T-helper 22 cell (primary cell): ENCODE data around the gene CDKAL1.
"Not testable (repeated sequence)": the region's sequence is repeated elsewhere in the genome, so short reads cannot be mapped to it uniquely, and the experiment has no call there.

ENCODE experiments used
- DNase-seq: peaks from one replicate; pipeline ENCODE4 v3.0.0-alpha.2; 2020; ENCODE audit warnings: low read depth

CDKAL1 gene

DNA sequence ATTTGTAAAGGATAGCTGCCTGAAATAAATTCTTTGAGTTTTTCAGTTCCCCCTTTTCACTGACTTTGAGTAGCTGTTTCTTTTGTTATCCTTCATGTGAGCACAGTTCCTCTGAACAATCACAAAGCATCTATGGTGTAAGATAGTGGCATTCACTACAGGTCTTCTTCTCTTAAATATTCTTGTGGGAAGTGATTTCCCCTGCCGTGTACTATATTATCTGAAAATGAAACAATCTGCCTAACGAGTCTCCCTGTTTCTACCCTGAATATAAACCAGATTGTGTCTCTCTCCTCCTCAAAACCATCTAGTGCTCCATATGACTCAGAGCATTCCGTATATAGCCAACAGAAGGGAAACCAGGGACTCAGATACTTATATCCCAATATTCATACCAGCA is 679.2 kb downstream of the CDKAL1 start:
- no peak for DNase-seq

DNA sequence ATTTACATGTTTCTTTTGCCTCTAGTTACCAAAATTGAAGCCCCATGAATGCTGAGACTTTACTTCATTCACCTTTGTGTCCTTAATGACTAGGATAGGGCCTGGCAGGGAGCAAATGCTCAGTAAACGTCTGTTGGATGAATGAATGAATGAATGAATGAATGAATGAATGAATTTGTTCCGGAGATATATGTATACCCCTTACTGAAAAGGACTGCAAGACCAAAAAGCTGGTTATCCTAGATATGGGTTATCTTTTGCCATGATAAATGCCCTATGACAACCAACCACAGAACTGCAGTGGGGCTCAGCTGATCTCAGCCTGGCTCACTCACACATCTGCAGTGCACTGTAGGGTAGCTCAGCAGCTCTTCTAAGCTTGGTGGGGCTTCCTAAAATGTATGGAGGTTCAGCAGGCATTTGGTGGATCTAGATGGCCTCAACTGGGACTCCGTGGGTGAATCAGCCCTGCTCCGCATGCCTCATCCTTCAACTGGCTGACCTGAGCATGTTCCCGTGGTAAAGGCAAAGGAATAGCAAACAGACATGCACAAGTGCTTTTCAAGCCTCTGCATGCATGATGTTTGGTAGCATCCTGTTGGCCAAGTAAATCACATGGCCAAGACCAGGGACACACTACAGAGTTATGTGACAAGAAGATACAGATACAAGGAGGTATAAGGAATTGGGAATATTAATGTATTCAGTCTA is 680.6 kb downstream of the CDKAL1 start:
- DNase-seq: no peak

DNA sequence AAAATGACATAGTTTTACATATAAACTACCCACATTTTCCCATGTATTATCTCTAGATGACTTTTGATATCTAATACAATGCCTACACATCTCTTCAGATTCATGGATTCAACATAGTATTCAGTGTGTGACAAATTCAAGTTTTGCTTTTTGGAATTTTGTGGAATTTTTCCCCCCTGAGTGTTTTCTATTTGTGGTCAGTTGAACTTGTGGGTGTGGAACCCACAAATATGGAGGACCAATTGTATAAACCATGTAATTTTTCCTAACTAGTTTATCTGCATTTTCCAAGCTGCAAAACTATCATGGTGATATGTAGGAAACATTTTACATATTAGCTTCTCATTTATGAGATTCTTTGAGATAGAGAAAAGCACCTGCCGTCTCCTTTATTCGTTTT is 685.0 kb downstream of the CDKAL1 start:
- DNase-seq: no peak

DNA sequence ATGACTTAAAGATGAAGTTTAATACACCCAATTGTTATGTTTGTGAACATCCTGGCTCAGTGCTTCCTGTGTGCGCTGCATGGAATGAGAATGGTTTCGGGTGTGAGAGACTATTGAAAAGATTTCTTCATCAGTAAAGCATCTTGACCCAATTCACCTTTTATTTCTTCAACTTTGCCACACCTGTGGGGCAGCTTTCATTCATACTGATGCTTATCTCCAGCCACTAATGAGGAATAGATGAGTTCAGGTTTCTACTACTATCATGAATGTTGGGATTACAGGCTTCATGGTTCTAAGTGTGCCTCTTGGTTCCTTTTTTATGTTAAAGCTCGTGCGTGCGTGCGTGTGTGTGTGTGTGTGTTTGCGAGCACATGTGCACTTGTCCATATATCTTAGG is 685.6 kb downstream of the CDKAL1 start:
- no peak for DNase-seq

DNA sequence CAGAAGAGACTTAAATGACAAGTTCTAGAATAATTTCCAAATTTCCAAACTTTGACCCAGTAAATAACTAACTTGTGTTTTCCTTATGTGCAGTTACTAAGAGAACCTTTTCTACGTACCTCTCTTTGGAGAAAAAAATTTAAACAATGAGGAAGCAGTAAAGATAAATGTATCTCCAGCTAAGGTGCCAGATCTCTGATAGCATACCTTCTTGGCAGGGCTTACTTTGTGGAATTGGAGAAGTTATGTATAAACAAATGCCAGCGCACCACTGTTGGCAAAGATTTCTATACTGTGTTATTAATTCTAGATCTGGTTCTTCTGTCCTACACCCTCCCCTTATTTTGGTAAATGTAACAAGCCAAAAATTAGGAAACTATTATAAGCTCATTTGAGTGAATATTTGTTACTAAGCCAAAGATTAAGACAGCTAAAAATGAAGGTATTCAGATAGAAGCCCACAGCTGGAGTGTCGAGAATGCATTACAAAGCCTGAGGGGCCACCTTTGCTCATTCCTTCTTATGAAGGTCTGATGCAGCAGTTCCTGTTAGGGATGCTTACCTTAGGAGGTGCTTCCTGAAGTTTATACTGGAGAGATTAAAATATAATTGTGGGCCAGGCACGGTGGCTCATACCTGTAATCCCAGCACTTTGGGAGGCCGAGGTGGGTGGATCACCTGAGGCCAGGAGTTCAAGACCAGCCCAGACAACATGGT is 686.2 kb downstream of the CDKAL1 start:
- no peak for DNase-seq

DNA sequence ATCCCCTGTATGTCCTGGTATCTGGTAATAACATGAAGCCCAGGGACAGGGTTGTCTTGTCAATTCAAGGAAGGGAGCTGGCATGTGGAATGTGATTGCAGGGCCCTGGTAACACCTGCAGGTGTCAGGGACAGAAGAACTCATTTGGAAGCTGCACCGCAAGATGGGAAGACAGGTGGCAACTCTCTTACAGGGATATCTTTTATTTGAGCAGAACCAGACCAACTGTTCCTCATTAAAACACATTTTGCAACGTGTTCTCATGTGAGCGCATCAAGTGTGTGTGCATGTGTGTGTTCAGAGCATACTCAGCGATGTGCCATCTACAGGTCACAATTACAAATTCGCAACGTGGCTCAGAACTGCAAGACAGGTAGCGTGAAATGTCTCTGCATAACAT is 688.4 kb downstream of the CDKAL1 start:
- no peak for DNase-seq

DNA sequence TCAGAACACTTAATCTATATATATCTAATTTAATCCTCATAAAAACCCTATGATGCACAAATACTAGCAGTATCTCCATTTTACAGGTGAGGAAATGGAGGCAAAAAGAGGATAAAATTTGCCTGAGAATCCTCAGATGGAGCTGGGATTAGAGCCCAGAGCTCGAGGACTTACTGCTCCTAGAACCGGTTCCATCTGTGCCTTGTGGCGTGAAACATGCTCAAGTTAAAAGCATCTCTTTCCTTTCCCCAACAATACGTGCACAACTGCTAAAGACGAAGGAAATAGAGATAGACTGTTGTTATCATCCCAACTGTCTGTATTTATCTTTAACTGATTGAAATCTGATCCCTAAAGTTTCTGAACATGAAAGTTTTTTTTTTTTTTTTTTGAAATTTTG is 691.7 kb downstream of the CDKAL1 start:
- no peak for DNase-seq

DNA sequence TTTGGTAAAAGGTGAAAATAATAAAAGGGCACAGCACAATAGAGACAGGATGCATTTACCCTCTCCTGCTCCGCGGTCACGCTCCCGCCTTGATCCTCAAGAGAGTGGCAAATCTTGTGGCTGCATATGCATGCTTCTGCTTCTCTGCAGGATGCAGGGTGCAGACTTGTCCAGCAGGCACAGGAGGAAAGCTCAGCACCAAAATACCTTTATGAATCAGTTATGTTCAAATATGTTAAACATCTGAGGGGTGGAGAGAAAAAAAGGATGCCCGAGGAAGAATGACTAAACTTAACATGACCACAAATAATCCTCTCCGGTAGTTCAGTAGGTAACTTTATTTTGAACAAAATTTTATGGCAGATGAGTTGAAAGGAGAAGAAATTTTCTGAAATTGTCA is 693.2 kb downstream of the CDKAL1 start:
- no peak for DNase-seq

DNA sequence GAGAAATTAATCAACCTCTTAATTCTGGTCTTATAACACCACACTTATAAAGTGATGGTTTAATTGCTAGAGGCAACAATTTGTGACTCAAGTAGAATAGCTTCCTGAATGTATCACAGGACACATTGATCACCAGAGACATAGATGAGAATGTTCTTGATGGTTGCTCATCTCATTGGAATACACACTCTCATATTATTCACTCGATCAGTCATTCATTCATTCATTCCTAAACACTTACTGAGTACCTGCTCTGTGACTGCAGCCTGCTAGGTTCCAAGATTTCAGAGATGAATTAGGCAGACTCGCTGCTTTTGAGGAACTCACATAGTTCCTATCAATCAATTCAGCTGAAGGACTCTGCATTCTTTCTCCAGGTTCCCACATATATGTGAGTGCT is 694.2 kb downstream of the CDKAL1 start:
- DNase-seq: no peak

DNA sequence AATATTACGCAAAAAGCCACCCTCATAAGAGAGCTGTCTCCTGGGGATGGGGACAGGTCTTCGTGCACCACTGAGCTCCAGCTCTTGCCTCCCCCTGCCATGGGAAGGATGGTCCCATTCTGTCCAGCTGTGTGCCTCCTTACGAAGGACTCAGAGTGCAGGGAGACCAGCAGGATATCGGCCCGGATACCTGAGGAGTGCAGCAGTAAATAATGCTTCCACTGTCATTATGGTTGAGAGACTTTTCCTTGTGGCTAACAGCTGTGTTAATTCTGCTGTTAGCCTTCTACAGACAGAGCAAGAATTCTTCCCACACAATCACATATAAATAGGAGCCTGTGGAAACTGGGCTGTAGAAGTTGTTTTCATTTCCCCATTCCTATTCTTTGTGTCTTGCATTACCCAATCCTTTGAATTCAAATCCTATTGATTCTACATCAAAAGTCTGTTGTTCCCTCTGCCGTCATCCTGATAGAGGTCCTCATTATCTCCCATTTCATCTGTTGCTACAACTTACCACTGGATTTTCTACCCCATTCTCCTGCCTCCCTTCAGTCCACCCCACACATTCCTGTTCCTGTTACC is 694.7 kb downstream of the CDKAL1 start:
- DNase-seq: no peak

DNA sequence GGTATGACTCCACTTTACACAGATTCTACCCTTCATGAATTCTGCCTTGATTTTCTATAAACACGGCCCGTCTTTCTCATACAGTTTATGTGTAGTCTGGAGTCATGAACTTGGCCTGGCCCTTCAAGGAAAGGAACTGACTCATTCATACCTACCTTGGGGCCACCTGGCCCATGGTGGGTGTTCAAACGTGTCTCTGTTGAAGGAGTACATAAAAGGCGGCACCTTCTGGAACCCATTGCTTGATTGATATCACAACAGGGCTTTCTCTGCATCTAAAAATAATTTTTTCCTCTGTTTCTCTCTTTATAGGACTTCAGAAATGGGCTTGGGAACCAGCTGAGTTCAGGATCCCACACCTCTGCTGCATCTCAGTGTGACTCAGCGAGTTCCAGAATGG is 696.3 kb downstream of the CDKAL1 start:
- DNase-seq: no peak

DNA sequence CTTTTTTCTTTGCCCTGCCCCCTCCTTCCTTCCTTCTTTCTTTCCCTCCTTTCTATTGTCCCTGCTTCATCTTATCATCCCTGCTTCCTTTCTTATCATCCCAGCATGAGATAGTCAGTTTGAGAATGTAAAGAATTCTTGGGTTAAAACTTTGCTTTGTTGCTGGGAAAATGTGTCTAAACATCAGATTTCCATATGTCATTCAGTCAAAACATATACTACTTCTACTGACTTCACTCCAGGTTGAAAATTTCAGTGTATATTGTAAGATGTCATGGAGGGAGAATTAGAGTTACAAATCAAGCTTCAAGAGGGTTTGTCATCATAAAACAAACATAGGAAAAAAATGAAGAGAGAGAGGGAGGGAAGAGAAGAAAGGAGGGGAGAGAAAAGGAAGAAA is 700.9 kb downstream of the CDKAL1 start:
- DNase-seq: no peak

DNA sequence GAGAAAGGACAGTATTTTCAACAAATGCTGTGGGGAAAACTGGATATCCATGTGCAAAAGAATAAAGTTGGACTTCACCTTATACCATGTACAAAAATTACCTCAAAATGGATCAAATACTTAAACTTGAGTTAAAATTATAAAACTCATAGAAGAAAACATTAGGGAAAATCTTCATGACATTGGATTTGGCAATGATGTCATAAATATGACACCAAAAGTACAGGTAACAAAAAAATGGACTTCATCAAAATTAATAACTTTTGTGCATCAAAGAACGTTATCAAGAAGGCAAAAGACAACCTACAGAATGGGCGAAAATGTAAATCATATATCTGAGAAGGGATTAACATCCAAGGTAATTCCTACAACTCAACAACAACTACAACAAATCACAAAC is 704.0 kb downstream of the CDKAL1 start:
- DNase-seq: no peak

DNA sequence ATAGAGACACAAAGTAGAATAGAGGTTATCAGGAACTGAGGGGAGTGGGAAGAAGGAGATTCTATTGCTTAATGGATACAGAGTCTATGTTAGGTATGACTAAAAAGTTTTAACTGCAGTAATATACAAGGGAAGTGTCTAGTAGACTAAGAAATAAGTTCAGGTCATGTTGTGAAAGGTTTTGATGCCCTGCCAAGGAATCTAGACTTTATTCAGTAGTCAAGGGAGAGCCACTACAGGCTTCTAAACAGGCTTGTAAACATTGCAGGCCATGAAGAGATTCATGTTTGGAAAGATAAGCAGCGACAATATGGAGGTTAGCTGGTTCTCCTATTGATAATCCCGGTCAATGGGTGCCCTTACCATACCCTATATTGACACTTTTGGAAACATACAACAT is 706.5 kb downstream of the CDKAL1 start:
- no peak for DNase-seq

DNA sequence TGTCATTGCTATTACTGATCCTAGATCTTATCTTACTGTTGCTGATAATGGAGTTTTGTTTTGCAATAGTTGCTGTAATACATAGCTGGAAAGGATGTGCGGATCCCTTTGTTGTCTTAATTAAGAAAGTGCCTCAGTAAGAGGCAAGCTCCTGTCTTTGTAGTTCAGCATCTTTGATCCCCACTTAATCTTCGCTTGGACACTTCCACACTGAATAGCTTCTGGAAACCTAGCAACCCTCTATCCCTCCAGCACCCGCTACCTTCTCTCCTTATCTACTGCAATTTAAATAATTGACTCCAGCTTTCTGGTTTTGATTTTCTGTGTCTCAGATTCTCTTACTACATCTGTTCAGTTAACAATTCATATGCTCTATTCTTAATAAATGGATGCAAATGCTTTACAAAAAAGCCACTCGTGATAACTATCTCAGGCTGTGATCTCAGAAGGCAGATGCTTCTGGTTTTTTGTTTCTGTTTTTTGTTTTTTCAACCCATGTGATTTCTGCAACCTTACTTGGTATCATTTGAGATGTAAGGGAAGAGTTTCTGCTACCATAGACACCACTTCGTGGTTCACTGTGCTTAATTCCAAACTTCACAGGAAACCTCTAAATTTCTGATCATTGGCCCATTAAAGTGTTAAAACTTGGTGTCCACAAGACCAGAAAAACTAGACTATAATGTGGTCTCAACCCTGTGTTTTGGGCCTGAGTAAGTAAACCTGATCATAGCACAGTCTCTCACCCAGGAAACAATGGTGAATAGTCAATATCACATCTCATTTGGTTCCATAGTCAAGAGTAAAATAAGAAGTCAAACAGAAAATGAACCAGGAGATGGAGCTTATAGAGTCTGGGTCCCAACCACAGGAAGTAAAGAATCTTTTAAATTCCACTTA is 707.2 kb downstream of the CDKAL1 start:
- no peak for DNase-seq

DNA sequence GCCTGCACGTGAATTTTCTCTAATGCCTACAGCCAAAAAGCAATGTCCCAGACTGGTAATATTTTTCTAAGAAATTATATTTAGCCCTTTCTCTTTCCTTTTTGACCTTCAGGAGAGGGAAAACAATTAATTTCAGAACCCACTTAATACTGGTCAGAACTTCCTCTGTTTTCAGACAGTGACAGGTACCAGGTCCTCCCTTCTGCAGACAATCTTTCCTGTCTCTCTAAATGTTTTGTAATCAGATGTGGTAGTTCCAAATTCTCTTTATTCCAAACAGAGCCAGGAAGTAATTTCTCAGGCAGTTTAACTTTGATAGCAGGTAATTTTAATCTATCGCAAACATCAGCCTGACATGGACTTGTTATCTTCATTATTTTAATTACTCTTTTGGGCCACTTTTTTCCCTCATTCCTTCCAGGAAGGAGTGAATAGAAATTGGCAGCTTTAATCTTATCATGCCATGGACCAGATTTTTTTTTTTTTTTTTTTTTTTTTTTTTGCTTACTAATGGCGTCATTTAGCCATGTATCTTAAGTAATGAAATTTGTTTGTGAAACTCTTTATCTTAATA is 710.7 kb downstream of the CDKAL1 start:
- no peak for DNase-seq

DNA sequence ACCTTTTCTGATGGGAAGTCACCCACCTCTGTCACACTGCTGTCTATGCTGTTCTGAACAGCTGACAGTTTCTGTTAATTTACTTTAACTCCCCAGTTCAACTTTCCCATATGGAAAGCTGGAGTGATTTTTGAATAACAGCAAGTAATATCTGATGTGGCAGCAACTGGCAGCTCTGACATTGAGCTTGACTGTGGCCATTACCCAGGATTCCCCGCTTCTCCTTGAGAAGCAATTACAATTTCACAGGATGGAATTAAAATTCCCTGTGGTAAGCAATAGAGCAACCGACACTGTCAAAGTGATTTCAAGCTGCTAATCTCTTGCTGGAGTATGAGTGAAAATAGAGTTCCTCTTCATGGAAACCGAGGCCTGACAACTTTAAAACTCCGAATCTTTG is 711.2 kb downstream of the CDKAL1 start:
- DNase-seq: no peak

DNA sequence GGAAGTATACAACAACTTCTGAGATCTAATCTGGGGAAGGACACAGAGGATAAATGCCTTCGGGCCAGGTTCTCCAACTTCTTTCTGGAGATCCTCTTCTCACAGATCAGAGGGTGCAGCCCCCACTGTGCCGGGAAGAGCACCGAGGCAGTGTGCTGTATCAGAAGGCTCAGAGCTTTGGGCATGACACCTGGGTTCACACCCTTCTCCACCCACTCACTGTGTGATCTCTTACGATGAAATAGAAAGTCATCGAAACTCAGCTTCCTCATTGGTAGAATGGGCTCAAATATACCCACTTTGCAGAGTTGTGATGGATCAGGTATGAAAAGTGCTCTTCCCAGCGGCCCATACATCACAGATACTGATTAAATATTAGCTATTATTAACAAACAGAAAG is 711.8 kb downstream of the CDKAL1 start:
- DNase-seq: no peak

DNA sequence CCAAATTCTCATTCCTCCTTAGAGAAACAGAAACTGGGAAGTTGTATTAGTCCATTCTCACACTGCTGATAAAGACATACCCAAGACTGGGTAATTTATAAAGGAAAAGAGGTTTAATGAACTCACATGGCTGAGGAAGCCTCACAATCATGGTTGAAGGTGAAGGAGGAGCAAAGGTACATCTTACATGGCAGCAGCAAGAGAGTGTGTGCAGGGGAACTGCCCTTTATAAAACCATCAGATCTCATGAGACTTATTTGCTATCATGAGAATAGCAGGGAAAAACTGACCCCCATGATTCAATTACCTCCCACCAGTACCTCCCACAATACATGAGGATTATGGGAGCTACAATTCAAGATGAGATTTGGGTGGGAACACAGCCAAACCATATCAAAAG is 720.2 kb downstream of the CDKAL1 start:
- DNase-seq: not testable (repeated sequence)

DNA sequence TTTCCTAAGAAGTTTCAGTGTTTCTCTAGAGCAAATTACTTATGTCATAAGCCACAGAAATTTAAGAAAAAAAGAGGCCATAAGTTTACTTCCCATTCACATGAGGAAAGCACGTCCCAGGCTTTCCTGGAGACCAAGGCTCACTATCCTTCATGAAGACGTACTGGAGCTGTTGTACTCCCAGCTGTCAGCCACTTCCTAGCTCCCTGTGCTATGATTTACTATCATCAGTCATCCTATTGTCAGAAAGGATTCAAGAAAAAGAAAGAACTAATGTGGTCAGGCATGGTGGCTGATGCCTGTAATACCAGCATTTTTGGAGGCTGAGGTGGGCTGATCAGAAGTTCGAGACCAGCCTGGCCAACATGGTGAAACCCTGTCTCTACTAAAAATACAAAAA is 721.9 kb downstream of the CDKAL1 start:
- DNase-seq: no peak

DNA sequence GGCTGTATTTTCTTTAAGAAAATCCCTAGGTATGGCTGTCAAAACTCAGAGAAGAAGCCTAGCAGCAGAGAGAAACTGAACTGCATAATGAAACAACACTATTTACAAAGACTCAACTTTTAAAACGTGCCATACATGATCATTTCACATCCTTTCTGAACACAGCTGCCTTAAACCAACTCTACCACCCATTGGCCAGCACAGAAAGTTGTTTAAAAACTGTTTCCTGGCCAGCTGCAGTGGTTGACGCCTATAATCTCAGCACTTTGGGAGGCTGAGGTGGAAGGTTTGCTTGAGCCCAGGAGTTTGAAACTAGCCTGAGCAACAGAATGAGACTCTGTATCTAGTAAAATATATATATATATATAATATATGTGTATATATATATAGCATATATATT is 722.9 kb downstream of the CDKAL1 start:
- DNase-seq: no peak

DNA sequence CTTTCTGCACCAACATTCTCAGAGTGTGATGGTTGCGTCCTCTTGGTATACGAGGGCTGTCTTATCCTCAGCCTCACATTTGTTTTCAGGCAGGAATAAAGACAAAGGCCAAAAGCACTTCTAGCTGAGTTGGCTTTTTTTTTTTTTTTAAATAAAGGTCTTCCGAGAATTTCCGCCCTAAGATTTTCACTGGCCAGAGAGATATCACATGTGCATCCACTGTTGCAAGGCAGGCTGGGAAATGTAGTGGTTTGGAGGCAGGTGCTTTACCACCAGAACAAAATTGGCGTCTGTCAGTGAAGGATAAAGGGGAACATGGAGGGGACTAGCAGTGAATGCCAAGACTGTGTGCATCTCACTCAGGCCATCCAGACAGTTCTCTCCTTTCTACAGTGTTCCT is 724.4 kb downstream of the CDKAL1 start:
- no peak for DNase-seq
